Endodermal cell (in vitro differentiated cells): ENCODE data around the gene PSMB8. TPM values are rescaled to one million over a fixed set of nuclear protein-coding genes. Genes with fewer than 3 reads are reported as not detected.
"Not testable (repeated sequence)": the region's sequence is repeated elsewhere in the genome, so short reads cannot be mapped to it uniquely, and the experiment has no call there.

ENCODE experiments used
- DNase-seq: peaks from one replicate; pipeline ENCODE4 v3.0.0-alpha.2; 2017
- H3K27ac ChIP-seq: 2 replicates; pipeline ENCODE4 v1.5.1; 2013; ENCODE audit warnings: mild to moderate bottlenecking, low read depth, low read length, moderate library complexity
- H3K27me3 ChIP-seq: 2 replicates; pipeline ENCODE4 v1.6.1; 2013; ENCODE audit warnings: mild to moderate bottlenecking, low read length, moderate library complexity; ENCODE audit not compliant: insufficient read depth, control insufficient read depth, poor library complexity, severe bottlenecking
- H3K36me3 ChIP-seq: 2 replicates; pipeline ENCODE4 v1.7.0; 2013; ENCODE audit warnings: mild to moderate bottlenecking, low read length, moderate library complexity; ENCODE audit not compliant: control insufficient read depth, insufficient read depth
- H3K4me1 ChIP-seq: one replicate; pipeline ENCODE4 v1.7.0; 2013; ENCODE audit warnings: low read length; ENCODE audit not compliant: control insufficient read depth, insufficient read depth
- H3K4me3 ChIP-seq: 2 replicates; pipeline ENCODE4 v1.5.1; 2013; ENCODE audit warnings: mild to moderate bottlenecking, low read length, moderate library complexity
- H3K9ac ChIP-seq: 2 replicates; pipeline ENCODE4 v1.6.1; 2013; ENCODE audit warnings: mild to moderate bottlenecking, low read length, moderate library complexity; ENCODE audit not compliant: poor library complexity, severe bottlenecking; ENCODE audit errors: extremely low read depth
- H3K9me3 ChIP-seq: 2 replicates; pipeline ENCODE4 v1.6.1; 2013; ENCODE audit warnings: mild to moderate bottlenecking, low read length, moderate library complexity; ENCODE audit not compliant: control insufficient read depth
- H3K27ac Mint-ChIP-seq: 2 replicates; pipeline ENCODE4 v1.8.0; 2020; ENCODE audit warnings: mixed read lengths
- H3K27me3 Mint-ChIP-seq: 2 replicates; pipeline ENCODE4 v1.8.0; 2021; ENCODE audit warnings: mild to moderate bottlenecking, mixed read lengths; ENCODE audit not compliant: insufficient read depth
- H3K36me3 Mint-ChIP-seq: 2 replicates; pipeline ENCODE4 v1.8.0; 2020; ENCODE audit warnings: low read depth, mixed read lengths
- H3K4me1 Mint-ChIP-seq: 2 replicates; pipeline ENCODE4 v1.8.0; 2020; ENCODE audit warnings: mixed read lengths
- H3K4me3 Mint-ChIP-seq: 2 replicates; pipeline ENCODE4 v1.8.0; 2020; ENCODE audit warnings: mild to moderate bottlenecking, moderate library complexity, mixed read lengths
- H3K9me3 Mint-ChIP-seq: 2 replicates; pipeline ENCODE4 v1.8.0; 2020; ENCODE audit warnings: mild to moderate bottlenecking, mixed read lengths
- CTCF ChIP-seq: fragments of 200-600 bp; sonication (generic); conservative IDR thresholded peaks from 2 replicates; pipeline ENCODE4 v1.5.0; 2021; ENCODE audit warnings: antibody characterized with exemption, mild to moderate bottlenecking
- WGBS, 2 experiments: methylation state at CpG; one replicate each; pipeline versions ENCODE4 v1.1.5 to v1.1.7; 2013; ENCODE audit warnings: missing lambda C conversion rate in 2 of 2, mixed read lengths in 1 of 2; ENCODE audit not compliant: insufficient coverage in 1 of 2, insufficient read length in 1 of 2; 5-methylcytosine and 5-hydroxymethylcytosine counted together
- total RNA-seq, 2 donors: library from RNA; stranded (reverse); fragmentation: NEBNext Ultra II Directional in 1 of 2; extraction: Animal tissue kit (Norgen Biotek cat#: 25700) in 1 of 2; gene quantifications; 2 replicates in 1 of 2; 3 replicates in 1 of 2; pipeline ENCODE4 v1.2.1, GENCODE V29; 2021

PSMB8 gene
- total RNA-seq, 2 donors from 2014 or later: 0.93 to 3.1 TPM

- Histone ChIP-seq H3K4me1 (no peaks in the 10 kb centered on the region), H3K27me3 (no peaks in the 10 kb centered on the region), H3K9me3 (no peaks in the 10 kb centered on the region), H3K4me3 (no peak overlapping the region), H3K36me3 (no peaks in the 10 kb centered on the region), H3K27ac (no peak overlapping the region), H3K9ac (no peak overlapping the region)
- Mint-ChIP-seq H3K4me3 (no peak overlapping the region), H3K27ac (no peak overlapping the region), H3K36me3 (no peaks in the 10 kb centered on the region), H3K9me3 (no peaks in the 10 kb centered on the region), H3K4me1 (no peaks in the 10 kb centered on the region), H3K27me3 (peaks cover 19% of the 10 kb centered on the region)
- TF ChIP-seq CTCF: peak; percentile 73
- 67% methylated on average over 2 of the region's 4 CpGs; no CpG with 5 or more reads in 1 of the 2 experiments for WGBS, 2 experiments
- DNase-seq: no peak
Observed at GRCh38 chr6:32885698-32886286, 41.9 kb upstream of the PSMB8 start.

- H3K27me3 ChIP-seq: no peaks in the 10 kb centered on the region
- no peak for DNase-seq
- H3K27me3 Mint-ChIP-seq: peaks cover 14% of the 10 kb centered on the region
Observed at GRCh38 chr6:32883789-32884188, 39.9 kb upstream of the PSMB8 start.

GRCh38 chr6:32882879-32883250, 39.0 kb upstream of the PSMB8 start:
- WGBS, 2 experiments: 61 to 100% methylated on average over 1 of the region's 1 CpG
- H3K9me3 ChIP-seq: no peaks in the 10 kb centered on the region
- Mint-ChIP-seq H3K4me3 (no peak overlapping the region), H3K4me1 (no peaks in the 10 kb centered on the region), H3K27ac (no peak overlapping the region), H3K27me3 (peaks cover 11% of the 10 kb centered on the region), H3K36me3 (no peaks in the 10 kb centered on the region), H3K9me3 (no peaks in the 10 kb centered on the region)
- DNase-seq: no peak
- TF ChIP-seq CTCF: no peak
- H3K4me3 ChIP-seq: no peak overlapping the region
- H3K36me3 ChIP-seq: no peaks in the 10 kb centered on the region
- no peak overlapping the region for H3K27ac ChIP-seq
- H3K27me3 ChIP-seq: no peaks in the 10 kb centered on the region
- H3K4me1 ChIP-seq: no peaks in the 10 kb centered on the region
- no peak overlapping the region for H3K9ac ChIP-seq

More at GRCh38 chr6:32883789-32884188, 39.9 kb upstream of the PSMB8 start:
- Mint-ChIP-seq H3K4me3 (no peak overlapping the region), H3K4me1 (no peaks in the 10 kb centered on the region), H3K36me3 (no peaks in the 10 kb centered on the region), H3K9me3 (no peaks in the 10 kb centered on the region), H3K27ac (no peak overlapping the region)
- Histone ChIP-seq H3K4me3 (no peak overlapping the region), H3K4me1 (no peaks in the 10 kb centered on the region), H3K36me3 (no peaks in the 10 kb centered on the region), H3K9ac (no peak overlapping the region), H3K9me3 (no peaks in the 10 kb centered on the region), H3K27ac (no peak overlapping the region)
- no peak for TF ChIP-seq CTCF
- 46 to 54% methylated on average over 5 of the region's 5 CpGs for WGBS, 2 experiments

- H3K4me3 ChIP-seq, H3K4me1 ChIP-seq, H3K4me3 Mint-ChIP-seq, H3K27ac Mint-ChIP-seq, H3K9me3 Mint-ChIP-seq, H3K9ac ChIP-seq, H3K36me3 ChIP-seq, H3K9me3 ChIP-seq, H3K27ac ChIP-seq, H3K4me1 Mint-ChIP-seq, H3K36me3 Mint-ChIP-seq, DNase-seq: not testable (repeated sequence)
- H3K27me3 Mint-ChIP-seq: peaks cover 21% of the 10 kb centered on the region
- 72 to 80% methylated on average over 2 to 3 of the region's 3 CpGs for WGBS, 2 experiments
- H3K27me3 ChIP-seq: peaks cover 10% of the 10 kb centered on the region
Observed at GRCh38 chr6:32880962-32881361, 37.1 kb upstream of the PSMB8 start.
